GM18508 (cell line): ENCODE results near the gene KNL1.
"Not testable (repeated sequence)": the region's sequence is repeated elsewhere in the genome, so short reads cannot be mapped to it uniquely, and the experiment has no call there.

Experiments used
- ATAC-seq: cut with Tn5 transposase; IDR thresholded peaks from one replicate; pipeline ENCODE4 v1.9.1; 2021; ENCODE audit warnings: moderate number of reproducible peaks; ENCODE audit not compliant: insufficient read depth, unreplicated experiment

Gene KNL1

DNA sequence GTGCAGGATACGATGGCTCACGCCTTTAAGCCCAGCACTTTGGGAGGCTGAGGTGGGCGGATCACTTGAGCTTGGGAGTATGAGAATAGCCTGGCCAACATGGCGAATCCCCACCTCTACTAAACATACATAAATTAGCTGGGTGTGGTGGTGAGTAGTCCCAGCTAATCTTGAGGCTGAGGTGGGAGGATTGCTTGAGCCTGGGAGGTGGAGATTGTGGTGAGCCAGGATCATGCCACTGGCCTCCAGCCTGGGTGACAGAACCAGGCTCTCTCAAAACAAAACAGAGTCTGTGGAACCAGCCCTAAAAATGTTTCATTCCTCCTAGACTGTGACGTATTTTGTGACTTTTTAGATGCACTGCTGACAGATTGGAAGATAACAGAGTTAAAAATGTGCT is 66.6 kb downstream of the KNL1 start:
- ATAC-seq, result no peak

GRCh38 chr15:40664909-40665308 is 70.9 kb downstream of the KNL1 start:
- no peak for ATAC-seq

DNA sequence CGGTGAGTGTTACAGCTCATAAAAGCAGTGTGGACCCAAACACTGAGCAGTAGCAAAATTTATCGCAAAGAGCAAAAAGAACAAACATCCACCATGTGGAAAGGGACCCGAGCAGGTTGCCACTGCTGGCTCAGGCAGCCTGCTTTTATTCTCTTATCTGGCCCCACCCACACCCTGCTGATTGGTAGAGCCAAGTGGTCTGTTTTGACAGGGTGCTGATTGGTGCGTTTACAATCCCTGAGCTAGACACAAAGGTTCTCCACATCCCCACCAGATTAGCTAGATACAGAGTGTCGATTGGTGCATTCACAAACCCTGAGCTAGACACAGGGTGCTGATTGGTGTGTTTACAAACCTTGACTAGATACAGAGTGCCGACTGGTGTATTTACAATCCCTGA is 82.2 kb downstream of the KNL1 start:
- ATAC-seq, result not testable (repeated sequence)

DNA sequence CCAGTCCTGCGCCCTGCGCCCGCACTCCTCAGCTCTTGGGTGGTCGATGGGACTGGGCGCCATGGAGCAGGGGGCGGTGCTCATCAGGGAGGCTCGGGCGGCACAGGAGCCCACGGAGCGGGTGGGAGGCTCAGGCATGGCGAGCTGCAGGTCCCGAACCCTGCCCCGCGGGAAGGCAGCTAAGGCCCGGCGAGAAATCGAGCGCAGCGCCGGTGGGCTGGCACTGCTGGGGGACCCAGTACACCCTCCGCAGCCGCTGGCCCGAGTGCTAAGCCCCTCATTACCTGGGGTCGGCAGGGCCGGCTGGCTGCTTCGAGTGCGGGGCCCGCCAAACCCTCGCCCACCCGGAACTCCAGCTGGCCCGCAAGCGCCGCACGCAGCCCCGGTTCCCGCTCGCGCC is 82.9 kb downstream of the KNL1 start:
- ATAC-seq, result not testable (repeated sequence)

GRCh38 chr15:40680151-40680550 is 86.1 kb downstream of the KNL1 start:
- no peak for ATAC-seq

DNA sequence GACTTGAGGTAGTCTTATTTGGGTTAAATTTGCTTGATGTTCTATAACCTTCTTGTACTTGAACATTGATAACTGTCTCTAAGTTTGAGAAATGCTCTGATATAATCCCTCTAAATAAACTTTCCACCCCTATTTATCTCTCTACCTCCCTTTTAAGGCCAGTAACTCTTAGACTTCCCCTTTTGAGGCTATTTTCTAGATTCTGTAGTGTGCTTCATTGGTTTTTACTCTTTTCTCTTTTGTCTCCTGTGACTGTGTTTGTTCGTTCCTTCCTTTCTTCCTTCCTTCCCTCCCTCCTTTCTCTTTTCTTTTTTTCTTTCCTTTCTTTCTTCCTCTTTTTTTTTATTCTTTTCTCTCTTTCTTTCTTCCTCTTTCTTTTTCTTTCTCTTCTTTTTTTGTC is 86.9 kb downstream of the KNL1 start:
- not testable (repeated sequence) for ATAC-seq

DNA sequence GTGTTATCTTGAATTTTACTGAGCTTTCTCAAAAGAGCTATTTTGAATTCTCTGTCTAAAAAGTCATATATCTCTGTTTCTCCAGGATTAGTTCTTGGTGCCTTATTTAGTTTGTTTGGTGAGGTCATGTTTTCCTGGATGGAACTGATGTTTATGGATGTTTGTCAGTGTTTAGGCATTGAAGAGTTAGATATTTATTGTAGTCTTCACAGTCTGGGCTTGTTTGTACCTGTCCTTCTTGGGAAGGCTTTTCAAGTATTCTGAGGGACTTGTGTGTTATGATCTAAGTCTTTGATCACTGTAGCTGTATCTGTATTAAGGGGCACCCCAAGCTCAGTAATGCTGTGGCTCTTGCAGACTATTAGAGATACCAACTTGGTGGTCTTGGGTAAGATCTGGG is 90.3 kb downstream of the KNL1 start:
- no peak for ATAC-seq

DNA sequence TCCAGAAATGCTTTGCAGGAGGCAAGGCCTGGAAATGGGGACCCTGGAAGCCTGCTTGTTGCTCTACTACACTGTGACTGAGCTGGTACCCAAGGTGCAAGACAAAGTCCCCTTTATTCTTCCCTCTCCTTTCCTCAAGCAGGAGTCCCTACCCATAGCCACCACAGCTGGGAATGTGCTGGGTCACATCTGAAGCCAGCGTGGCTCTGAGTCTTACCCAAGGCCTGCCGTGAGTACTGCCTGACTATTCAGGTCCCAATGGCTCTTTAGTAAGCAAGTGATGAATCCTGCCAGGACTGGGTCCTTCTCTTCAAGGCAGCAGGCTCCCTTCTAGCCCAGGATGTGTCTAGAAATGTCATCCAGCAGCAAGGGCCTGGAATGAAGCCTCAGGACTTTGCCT is 91.3 kb downstream of the KNL1 start:
- no peak for ATAC-seq

GRCh38 chr15:40688932-40689799 is 95.1 kb downstream of the KNL1 start:
- no peak for ATAC-seq

DNA sequence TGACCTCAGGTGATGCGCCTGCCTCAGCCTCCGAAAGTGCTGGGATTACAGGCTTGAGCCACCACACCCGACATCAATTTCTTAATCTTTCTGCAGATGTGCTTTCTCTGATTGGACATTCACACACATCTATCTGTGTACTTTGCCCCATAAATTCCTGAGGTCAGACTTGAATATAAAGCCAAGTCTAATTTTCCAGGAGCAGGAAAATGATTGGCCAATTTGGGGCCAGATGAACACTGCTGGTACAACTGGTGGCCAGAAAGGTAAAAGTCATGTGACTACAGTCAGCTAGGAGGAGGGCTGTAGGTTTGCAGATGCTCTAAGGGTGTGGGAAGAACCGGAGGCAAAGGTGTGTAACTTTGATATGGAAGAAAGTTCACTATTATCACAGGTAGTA is 97.7 kb downstream of the KNL1 start:
- ATAC-seq, result no peak

- ATAC-seq, result peak; percentile 14
Observed at GRCh38 chr15:40693904-40694687, 100.0 kb downstream of the KNL1 start.

DNA sequence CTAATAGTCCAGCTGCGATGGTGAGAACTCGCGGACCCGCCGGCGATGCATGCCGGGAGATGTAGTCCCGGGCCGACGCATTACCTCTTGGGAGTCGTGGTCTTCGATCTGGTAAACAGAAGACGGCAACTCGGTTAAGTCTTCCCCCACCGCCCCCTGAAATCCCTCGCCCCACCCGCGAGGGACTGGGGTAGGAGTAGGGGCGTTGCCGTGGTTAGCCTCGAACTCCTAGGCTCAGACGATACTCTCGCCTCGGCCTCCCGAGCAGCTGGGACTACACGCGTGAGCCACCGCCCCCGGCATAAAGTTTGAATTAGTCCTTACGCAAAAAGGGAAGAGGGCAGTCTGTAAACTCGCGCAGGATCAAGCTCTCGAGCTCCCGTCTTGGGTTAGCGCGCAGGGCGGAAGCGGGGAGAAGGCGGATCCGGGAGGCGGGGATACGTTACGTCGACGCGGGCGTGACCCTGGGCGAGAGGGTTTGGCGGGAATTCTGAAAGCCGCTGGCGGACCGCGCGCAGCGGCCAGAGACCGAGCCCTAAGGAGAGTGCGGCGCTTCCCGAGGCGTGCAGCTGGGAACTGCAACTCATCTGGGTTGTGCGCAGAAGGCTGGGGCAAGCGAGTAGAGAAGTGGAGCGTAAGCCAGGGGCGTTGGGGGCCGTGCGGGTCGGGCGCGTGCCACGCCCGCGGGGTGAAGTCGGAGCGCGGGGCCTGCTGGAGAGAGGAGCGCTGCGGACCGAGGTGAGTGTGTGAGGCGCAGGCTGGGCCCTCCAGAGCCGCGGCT is 100.8 kb downstream of the KNL1 start, which contains the start of gene RAD51:
Gene RAD51, plus strand, starts transcription at position 487 of the 781 bp plus-strand sequence. CDS start 3,585 bp downstream, outside the sequence.
- ATAC-seq, result peak; percentile 51

DNA sequence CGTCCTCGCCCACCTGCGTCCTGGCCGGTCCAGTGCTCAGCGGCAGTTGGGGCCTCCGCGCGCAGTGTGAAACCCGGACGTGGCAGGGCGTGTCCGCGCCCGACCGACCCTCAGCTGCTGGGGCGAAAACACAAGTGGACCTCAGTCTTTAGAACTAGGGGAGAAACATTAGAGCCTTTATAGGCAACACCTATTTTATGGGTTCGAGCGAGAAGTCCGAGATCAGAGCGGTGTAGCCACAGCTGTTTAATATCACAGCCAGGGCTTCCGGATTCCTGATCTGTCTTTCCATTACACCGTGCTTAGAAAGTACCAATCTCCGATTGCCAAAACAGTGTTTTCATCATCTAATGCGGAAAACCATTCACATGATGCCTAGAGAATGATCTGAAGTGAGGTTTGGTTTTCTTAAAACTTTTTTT is 101.4 kb downstream of the KNL1 start:
- no peak for ATAC-seq

GRCh38 chr15:40696228-40696627 is 102.2 kb downstream of the KNL1 start:
- no peak for ATAC-seq

DNA sequence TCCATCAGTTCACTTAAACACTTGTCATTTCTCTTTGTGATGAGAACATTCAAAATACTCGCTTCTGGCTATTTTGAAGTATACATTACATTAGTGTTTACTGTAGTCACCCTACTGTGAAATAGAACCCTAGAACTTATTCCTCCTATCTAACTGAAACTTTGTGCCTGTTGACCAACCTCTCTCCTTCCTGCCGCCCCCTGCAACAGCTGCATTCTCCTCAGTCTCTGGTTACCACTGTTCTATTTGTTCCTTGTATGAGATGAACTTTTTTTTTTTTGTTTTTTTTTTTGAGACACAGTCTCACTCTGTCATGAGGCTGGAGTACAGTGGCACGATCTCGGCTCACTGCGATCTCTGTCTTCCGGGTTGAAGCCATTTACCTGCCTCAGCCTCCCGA is 103.9 kb downstream of the KNL1 start:
- ATAC-seq, result no peak

- no peak for ATAC-seq
Observed at GRCh38 chr15:40702077-40702476, 108.0 kb downstream of the KNL1 start.

GRCh38 chr15:40706121-40706520 is 112.1 kb downstream of the KNL1 start:
- ATAC-seq, result no peak
